NCI-H2081 (cell line): Measurements from ENCODE around the gene LGR6.

ENCODE experiments used
- DNase-seq, 2 experiments: peaks; one replicate each; lab custom pipeline; 2025; lab: John Stamatoyannopoulos, UW

LGR6 gene

GRCh38 chr1:202220733-202221132 is 27.1 kb downstream of the LGR6 start:
- no peak for DNase-seq

GRCh38 chr1:202221911-202222909 is 28.6 kb downstream of the LGR6 start:
- peak in 1 of 2 experiments; percentile 13 for DNase-seq

- no peak for DNase-seq
Observed at GRCh38 chr1:202223121-202223860, 29.7 kb downstream of the LGR6 start.

GRCh38 chr1:202224453-202224852 is 30.9 kb downstream of the LGR6 start:
- no peak for DNase-seq

- DNase-seq = no peak
Observed at GRCh38 chr1:202225131-202225530, 31.5 kb downstream of the LGR6 start.

GRCh38 chr1:202227053-202227672 is 33.6 kb downstream of the LGR6 start:
- DNase-seq = no peak

- no peak for DNase-seq
Observed at GRCh38 chr1:202227997-202228401, 34.4 kb downstream of the LGR6 start.

- DNase-seq = no peak
Observed at GRCh38 chr1:202228484-202229122, 35.0 kb downstream of the LGR6 start.

- no peak for DNase-seq
Observed at GRCh38 chr1:202229376-202229775, 35.8 kb downstream of the LGR6 start.

GRCh38 chr1:202230061-202230938 is 36.7 kb downstream of the LGR6 start:
- no peak for DNase-seq

GRCh38 chr1:202230939-202231645 is 37.5 kb downstream of the LGR6 start:
- no peak for DNase-seq

- no peak for DNase-seq
Observed at GRCh38 chr1:202233171-202233570, 39.6 kb downstream of the LGR6 start.

- no peak for DNase-seq
Observed at GRCh38 chr1:202233804-202234203, 40.2 kb downstream of the LGR6 start.

GRCh38 chr1:202234331-202235002 is 40.9 kb downstream of the LGR6 start:
- no peak for DNase-seq

- DNase-seq = no peak
Observed at GRCh38 chr1:202235003-202235660, 41.5 kb downstream of the LGR6 start.

GRCh38 chr1:202235856-202236837 is 42.5 kb downstream of the LGR6 start:
- DNase-seq = peak; percentile 68 to 77

GRCh38 chr1:202237052-202237451 is 43.5 kb downstream of the LGR6 start:
- DNase-seq = peak; percentile 49 to 70

GRCh38 chr1:202238914-202239313 is 45.3 kb downstream of the LGR6 start:
- no peak for DNase-seq
